Calu3 (cell line): ENCODE results near the gene DNAH9. TPM values are rescaled to one million over a fixed set of nuclear protein-coding genes. Genes with fewer than 3 reads are reported as not detected.

ENCODE experiments used
- BruUV-seq: library from RNA; stranded (reverse); fragments of 400-500 nt; replicated peaks from 2 replicates; lab custom pipeline; 2021; lab: Mats Ljungman, UMichigan
- CTCF ChIA-PET: fragments of 300-600 bp; sonication (Branson Sonifier 250); formaldehyde crosslinking; loops from one replicate; lab custom pipeline; 2022; ENCODE audit warnings: antibody characterized with exemption; lab: Charles Lee
- DNase-seq: peaks from one replicate; pipeline ENCODE4 v3.0.0; 2022
- H3K27ac Mint-ChIP-seq: one replicate; pipeline ENCODE4 v1.8.0; 2022; ENCODE audit warnings: mixed read lengths; ENCODE audit not compliant: unreplicated experiment
- H3K27me3 Mint-ChIP-seq: one replicate; pipeline ENCODE4 v1.8.0; 2022; ENCODE audit warnings: mixed read lengths; ENCODE audit not compliant: unreplicated experiment
- H3K36me3 Mint-ChIP-seq: one replicate; pipeline ENCODE4 v1.8.0; 2022; ENCODE audit warnings: mild to moderate bottlenecking, moderate library complexity, mixed read lengths; ENCODE audit not compliant: insufficient read depth, unreplicated experiment
- H3K4me1 Mint-ChIP-seq: one replicate; pipeline ENCODE4 v1.8.0; 2022; ENCODE audit warnings: mild to moderate bottlenecking, low read depth, mixed read lengths; ENCODE audit not compliant: unreplicated experiment
- H3K4me3 Mint-ChIP-seq: one replicate; pipeline ENCODE4 v1.8.0; 2022; ENCODE audit warnings: mild to moderate bottlenecking, low read depth, moderate library complexity, mixed read lengths; ENCODE audit not compliant: unreplicated experiment
- H3K9me3 Mint-ChIP-seq: one replicate; pipeline ENCODE4 v1.8.0; 2022; ENCODE audit warnings: low read depth, mixed read lengths; ENCODE audit not compliant: unreplicated experiment
- intact Hi-C: fragments of 100-400 bp; cut with micrococcal nuclease; formaldehyde crosslinking; loops from one replicate; pipeline ENCODE4 v1.10.0; 2022; ENCODE audit not compliant: unreplicated experiment
- total RNA-seq: library from RNA; stranded (reverse); gene quantifications from 2 replicates; pipeline ENCODE4 v1.2.3, GENCODE V29; 2022
- TF ChIP-seq, protein P1 (sequence below): fragments of 200-600 bp; IDR thresholded peaks from one replicate; pipeline ENCODE4 v1.8.0; 2022; ENCODE audit warnings: antibody characterized with exemption; ENCODE audit not compliant: unreplicated experiment

The DNAH9 gene
- total RNA-seq, 1 experiment from 2014 or later: 0.19 TPM

GRCh38 chr17:11772031-11772430, 173.8 kb downstream of the DNAH9 start:
- Mint-ChIP-seq H3K4me1 (no peaks in the 10 kb centered on the region), H3K27me3 (no peaks in the 10 kb centered on the region), H3K9me3 (peaks cover 4% of the 10 kb centered on the region), H3K27ac (no peak overlapping the region), H3K36me3 (no peaks in the 10 kb centered on the region), H3K4me3 (no peak overlapping the region)
- TF ChIP-seq, protein P1, sequence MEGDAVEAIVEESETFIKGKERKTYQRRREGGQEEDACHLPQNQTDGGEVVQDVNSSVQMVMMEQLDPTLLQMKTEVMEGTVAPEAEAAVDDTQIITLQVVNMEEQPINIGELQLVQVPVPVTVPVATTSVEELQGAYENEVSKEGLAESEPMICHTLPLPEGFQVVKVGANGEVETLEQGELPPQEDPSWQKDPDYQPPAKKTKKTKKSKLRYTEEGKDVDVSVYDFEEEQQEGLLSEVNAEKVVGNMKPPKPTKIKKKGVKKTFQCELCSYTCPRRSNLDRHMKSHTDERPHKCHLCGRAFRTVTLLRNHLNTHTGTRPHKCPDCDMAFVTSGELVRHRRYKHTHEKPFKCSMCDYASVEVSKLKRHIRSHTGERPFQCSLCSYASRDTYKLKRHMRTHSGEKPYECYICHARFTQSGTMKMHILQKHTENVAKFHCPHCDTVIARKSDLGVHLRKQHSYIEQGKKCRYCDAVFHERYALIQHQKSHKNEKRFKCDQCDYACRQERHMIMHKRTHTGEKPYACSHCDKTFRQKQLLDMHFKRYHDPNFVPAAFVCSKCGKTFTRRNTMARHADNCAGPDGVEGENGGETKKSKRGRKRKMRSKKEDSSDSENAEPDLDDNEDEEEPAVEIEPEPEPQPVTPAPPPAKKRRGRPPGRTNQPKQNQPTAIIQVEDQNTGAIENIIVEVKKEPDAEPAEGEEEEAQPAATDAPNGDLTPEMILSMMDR: no peak
- CTCF ChIA-PET: no interaction called here
- intact Hi-C loops: no loop called here
- no TSS peak for BruUV-seq
- DNase-seq: no peak

GRCh38 chr17:11779892-11780291, 181.6 kb downstream of the DNAH9 start:
- Mint-ChIP-seq H3K4me3 (no peak overlapping the region), H3K36me3 (no peaks in the 10 kb centered on the region), H3K27me3 (no peaks in the 10 kb centered on the region), H3K4me1 (no peaks in the 10 kb centered on the region), H3K9me3 (peaks cover 14% of the 10 kb centered on the region), H3K27ac (no peak overlapping the region)
- no peak for DNase-seq
- intact Hi-C loops: no loop called here
- BruUV-seq: no TSS peak
- TF ChIP-seq, protein P1: no peak
- CTCF ChIA-PET: no interaction called here

- H3K9me3 Mint-ChIP-seq: peaks cover 14% of the 10 kb centered on the region
- TF ChIP-seq, protein P1: no peak
- H3K27ac Mint-ChIP-seq: no peak overlapping the region
- CTCF ChIA-PET: no interaction called here
- BruUV-seq: no TSS peak
- no peak overlapping the region for H3K4me3 Mint-ChIP-seq
- H3K36me3 Mint-ChIP-seq: no peaks in the 10 kb centered on the region
- no peaks in the 10 kb centered on the region for H3K4me1 Mint-ChIP-seq
- no peak for DNase-seq
- intact Hi-C loops: no loop called here
- no peaks in the 10 kb centered on the region for H3K27me3 Mint-ChIP-seq
These were observed 182.4 kb downstream of the DNAH9 start for GRCh38 chr17:11780621-11781020.

GRCh38 chr17:11786711-11787438, 188.6 kb downstream of the DNAH9 start:
- CTCF ChIA-PET: no interaction called here

More at GRCh38 chr17:11786711-11787438, 188.6 kb downstream of the DNAH9 start:
- Mint-ChIP-seq H3K36me3 (no peaks in the 10 kb centered on the region), H3K4me1 (no peaks in the 10 kb centered on the region), H3K4me3 (no peak overlapping the region), H3K27me3 (no peaks in the 10 kb centered on the region), H3K27ac (no peak overlapping the region), H3K9me3 (peaks cover 19% of the 10 kb centered on the region)
- no TSS peak for BruUV-seq
- TF ChIP-seq, protein P1: no peak
- intact Hi-C loops: no loop called here
- no peak for DNase-seq
